Dedifferentiated amniotic fluid mesenchymal stem cell (primary cell): ENCODE results near the gene SAE1.

ENCODE experiments used
- DNase-seq: peaks from one replicate; pipeline ENCODE4 v3.0.0-alpha.2; 2016; ENCODE audit errors: extremely low spot score

SAE1 gene

DNA sequence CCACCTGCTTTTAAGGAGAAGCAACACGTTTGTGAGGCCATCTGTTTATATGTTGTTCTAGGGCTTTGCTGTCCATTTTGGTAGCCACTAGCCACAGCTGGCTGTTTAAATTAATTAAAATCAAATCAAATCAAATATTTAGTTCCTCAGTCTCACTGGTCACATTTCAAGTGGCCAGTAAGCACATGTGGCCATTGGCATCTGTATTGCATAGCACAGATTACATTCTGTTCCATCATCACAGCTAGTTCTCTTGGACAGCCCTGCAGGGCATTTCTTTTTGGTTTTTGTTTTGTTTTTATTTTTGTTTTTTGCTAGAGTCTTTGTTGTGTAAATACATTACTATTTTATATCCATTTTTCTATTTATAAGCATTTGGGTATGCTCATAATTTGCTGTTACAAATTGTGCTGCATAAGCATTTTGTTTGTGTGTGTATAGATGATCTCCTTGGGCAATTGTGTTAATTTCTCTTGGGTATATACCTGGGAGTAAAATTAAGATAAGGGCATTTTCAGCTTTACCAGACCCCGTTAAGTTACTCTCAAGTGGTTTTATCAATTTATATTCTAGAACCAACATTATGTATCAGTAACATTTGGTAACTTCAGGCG is 31.3 kb downstream of the SAE1 start:
- peak; percentile 79 for DNase-seq

- no peak for DNase-seq
These were observed 37.4 kb downstream of the SAE1 start for GRCh38 chr19:47168065-47168464.

- no peak for DNase-seq
These were observed 42.2 kb downstream of the SAE1 start for GRCh38 chr19:47172666-47173455.

DNA sequence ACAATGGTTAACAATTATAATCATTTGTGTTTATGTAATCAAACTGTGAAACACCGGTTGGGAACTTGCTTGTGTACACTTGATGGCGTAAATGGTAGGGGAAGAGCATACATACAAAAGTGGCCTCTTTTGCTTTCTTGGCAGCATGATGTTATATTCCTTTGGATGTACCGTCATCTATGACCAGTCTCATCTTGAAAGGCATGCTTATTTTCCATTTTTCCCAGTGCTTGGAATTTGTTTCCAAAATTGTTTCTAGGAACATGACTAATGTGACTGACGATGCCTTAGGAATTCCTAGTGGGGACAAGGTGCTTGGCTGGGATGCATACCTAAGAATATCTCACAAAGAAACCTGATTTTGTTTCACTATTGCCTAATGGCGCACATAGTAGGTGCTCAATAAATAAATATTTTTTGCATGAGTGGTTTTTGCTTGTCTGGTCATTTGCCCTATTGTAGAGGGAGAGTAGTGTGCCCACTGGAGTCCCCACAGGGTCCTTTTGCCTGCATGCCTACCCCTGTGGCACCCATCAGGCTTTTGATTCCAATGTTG is 45.5 kb downstream of the SAE1 start:
- no peak for DNase-seq

DNA sequence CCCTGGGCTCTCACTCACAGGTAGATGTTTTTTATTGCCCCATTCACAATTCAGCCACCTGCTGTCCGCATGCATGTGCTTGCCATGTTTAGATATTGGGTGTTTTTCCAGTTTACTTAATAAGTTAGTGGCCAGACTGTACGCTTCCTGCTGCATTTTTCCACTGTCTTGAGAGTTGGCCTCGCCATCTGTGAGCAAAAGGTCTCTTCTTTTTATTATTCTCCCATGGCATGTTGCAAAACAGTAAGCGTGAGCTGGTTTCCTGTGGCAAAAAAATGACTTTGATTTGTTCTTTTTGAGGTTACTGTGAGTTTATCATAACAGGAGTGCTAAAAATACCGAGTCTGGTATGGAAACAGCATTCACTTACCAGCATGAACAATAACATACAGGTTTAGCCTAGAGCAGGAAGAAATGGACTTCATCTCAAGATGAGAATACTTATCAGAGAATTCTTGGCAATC is 46.0 kb downstream of the SAE1 start:
- no peak for DNase-seq

DNA sequence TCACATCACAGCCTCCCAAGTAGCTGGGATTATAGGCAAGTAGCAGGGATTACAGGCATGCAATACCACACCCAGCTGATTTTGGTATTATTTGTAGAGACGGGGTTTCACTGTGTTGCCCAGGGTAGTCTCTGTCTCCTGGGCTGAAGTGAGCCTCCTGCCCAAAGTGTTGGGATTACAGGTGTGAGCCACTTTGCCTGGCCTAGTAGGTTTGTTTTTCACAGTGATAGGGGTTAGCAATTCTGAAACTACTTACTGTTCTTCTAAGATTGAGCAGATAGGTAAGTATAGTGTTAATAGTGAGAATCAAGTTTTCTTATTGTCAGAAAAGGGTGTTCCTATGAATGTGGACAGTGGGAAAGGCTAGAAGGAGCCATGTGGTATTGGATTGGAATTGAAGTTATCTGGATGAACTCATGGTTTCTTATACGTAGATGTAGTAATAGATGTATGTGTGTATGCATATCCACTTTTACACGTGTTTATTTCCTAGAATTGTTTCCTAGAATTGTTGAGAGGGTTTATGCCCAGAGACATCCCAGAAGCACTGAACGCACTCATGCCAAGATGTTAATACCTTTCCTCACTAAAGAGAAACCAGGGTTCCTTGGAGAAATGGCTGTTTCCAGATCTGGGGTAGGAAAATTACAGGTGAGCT is 49.1 kb downstream of the SAE1 start:
- no peak for DNase-seq

DNA sequence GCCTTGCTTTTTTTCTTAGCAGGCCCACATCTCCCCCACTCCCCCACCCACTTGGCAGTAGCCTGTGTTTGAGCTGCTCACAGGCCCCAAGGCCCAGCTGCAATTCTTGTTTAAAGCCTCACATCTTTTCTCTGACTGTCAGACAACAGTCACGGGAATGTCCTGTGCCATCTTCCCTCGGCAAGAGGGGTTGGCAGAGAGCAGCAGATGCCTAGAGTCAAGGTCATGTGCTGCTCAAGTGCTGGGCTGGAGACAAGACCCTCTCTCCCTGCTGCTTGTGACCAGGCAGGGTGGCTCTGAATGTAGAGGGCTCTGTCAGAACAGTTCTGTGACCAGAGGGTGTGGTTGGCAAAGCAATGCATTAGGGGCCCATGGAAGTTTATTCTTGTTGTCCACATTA is 53.0 kb downstream of the SAE1 start:
- DNase-seq: no peak

- DNase-seq: no peak
These were observed 56.1 kb downstream of the SAE1 start for GRCh38 chr19:47186446-47187334.

DNA sequence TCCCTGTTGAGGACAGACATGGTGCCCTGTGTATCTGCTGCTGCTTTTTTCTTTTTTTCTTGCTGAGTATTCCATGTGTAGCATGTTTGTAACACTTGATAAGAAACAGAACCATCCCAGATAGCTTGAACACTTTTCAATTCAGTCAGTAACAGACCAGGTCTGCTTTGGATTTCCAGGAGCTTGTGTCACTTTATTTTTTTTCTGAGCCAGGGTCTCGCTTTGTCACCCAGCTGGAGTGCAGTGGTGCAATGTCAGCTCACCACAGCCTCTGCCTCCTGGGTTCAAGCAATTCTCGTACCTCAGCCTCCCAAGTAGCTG is 56.7 kb downstream of the SAE1 start:
- DNase-seq: no peak

- no peak for DNase-seq
These were observed 57.2 kb downstream of the SAE1 start for GRCh38 chr19:47187797-47188196.

DNA sequence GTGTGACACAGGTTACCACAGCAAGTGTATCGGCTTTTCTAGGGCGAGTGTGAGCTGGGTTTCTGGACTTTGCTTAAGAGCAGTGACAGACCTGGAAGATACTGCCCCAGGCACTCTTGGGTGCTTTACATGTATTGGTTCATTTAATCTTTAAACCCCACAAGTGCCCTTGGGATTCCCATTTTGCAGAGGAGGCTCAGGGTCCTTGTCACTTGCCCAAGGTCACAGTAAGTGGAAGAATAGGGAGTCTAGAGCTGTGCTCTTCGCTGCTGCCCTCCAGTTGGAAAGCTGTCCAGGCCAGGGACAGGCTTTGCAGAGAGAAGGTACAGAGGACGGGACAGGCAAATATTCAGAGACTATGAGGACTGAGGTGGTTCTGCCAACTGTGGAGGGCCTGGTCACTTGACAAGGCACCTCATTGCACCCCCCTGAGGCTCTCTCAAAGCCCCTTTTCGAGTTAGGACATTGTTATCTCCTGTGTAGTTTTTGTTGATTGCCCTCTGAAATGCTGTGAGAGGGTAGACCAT is 57.9 kb downstream of the SAE1 start:
- DNase-seq: no peak

DNA sequence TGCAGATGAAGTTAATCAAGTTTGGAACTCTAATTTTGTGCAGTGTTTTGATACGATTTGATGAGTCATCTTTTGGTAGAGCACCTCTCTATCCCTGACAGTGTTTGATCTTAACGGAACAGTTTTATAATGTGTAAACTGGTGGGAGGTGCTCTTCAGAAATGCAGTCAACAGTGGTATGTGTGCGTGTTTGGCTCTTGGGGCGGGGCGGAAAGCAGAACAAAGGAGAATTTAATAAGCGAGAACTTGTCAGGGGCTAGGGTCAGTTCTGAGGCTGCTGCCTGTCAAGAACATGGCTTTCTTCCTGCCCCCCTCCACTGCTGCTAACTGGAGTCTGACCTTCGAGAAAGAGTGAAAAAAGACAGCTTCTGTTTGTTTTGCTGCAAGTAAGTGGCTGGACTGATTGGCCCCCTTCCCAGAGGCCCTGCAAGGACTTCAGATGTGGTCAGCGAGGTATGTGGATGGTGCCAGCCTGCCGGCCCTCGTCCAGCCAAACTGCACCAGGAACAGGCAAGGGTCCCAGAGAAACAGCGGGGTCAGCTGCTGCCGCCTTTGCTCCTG is 59.6 kb downstream of the SAE1 start:
- peak; percentile 69 for DNase-seq

- no peak for DNase-seq
These were observed 64.8 kb downstream of the SAE1 start for GRCh38 chr19:47195434-47195833.

- no peak for DNase-seq
These were observed 66.5 kb downstream of the SAE1 start for GRCh38 chr19:47197141-47197540.

DNA sequence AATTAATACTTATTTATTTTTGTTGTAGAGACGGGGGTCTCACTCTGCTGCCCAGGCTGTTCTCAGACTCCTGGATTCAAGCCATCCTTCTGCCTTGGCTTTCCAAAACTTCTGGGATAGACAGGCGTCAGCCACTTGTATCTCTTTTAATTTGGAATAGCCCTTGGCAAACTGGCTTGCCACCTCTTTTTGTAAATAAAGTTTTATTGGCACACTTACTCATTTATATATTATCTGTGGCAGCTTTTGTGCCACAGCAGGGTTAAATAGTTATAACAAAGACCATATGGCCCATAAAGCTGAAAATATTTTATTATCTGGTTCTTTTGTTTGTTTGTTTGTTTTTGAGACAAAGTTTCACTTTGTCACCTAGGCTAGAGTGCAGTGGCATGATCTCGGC is 69.9 kb downstream of the SAE1 start:
- DNase-seq: no peak

DNA sequence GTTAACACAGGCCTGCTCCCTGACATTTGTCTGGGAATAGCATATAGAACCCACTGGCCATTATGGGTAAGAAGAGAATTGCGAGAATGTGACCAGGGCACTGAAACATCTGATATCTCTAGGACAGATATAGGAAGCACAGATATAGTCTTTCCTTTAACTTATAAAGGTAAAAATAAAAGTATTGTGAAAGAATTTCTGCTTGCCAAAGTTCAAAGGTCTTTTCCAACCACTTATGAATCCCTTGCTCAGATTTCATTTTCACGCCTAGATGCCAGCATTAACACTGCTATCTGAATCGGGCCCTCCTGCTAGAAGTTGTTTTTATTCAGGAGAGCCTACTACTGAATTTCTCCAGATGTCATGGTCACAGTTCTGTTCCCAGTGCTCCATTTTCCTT is 72.6 kb downstream of the SAE1 start:
- no peak for DNase-seq

DNA sequence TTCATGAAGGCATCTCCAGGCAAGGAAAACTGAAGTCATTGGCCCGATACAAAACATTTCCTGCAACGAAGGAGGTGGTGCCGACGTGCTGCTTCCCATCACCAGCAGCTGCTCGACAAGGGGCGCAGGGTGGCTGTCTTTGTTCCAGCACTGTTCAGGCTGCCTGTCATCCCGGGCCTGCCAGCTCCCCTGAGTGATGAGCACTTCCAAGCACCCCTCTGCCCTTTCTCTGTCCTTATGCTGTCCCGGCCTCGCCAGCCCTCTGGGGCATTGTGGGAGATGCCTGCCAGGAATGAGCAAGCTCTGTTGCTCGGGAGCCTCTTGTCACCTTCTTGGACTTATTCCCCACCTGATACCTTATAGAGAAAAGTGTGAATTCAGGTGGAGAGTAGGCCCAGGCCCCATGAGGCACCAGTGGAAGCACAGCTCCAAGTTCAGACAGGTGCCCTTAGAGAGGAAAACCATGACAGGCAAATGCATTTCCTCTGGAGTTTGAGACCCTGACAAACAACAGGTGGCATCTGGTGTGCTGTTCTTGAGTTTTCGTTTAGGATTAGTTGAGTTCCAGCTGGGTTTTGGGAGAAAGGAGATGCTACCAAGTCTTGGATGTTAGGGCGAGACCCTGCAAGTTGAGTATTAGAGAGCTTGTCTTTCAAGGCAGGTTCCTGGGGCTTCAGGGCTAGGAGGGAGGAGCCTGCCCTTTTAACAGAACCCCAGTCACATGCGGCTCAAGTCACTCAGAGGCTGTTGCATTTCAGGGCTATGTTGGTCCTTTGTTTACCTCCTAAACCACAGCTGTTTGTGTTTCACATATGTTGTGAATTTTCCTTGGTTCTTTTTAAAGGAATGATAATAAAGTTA is 78.9 kb downstream of the SAE1 start:
- DNase-seq: no peak

DNA sequence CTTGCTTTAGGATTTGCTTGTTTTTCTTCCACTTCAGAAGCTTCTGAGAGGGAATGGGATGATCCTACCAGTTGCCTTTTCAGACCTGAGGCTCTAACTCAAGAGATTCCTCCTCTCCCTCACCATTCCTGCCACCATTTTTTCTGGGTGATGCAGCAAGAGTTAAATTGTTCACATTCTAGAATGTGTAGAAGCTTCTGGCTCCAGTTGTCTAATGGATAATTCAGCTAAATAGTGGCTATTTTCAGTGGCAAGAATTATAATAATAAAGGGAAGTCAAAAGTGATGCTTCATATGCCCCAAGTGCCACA is 79.5 kb downstream of the SAE1 start:
- no peak for DNase-seq

DNA sequence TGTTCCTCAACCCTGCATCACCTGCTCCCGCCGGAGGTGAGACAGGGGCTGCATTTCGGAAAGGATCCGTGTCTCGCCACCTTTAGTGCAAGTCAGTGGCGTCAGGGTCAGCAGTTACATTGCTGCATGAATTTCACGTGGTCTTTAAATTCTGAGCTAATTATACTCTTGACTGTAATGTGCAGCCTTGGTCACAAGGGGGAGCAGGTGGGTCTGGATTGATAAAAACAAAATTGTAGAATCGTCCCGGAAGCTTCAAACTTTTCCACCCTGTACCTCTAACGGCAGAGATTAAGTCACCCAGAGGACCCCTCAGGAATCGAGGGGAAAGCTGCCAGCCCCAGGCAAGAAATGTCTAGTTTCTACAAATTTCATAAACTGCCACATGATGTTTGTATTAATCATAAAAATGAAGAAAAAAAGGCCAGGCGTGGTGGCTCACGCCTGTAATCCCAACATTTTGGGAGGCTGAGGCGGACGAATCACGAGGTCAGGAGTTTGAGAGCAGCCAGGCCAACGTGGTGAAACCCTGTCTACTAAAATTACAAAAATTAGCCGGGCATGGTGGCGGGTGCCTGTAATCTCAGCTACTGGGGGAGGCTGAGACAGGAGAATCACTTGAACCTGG is 80.2 kb downstream of the SAE1 start:
- DNase-seq: peak; percentile 92

GRCh38 chr19:47215581-47215980 is 84.9 kb downstream of the SAE1 start:
- DNase-seq: no peak
